ENCODE measurements around the gene XRCC1. TPM values are rescaled to one million over a fixed set of nuclear protein-coding genes. Genes with fewer than 3 reads are reported as not detected.

XRCC1 gene
- total and polyA plus RNA-seq, 9 of the 15 experiments (the other 6 are each of a cell fraction or from before 2014, with no cell fraction given) = 1.5 to 36.9 (median 24.9) TPM

GRCh38 chr19:43554317-43554895 lies 20.9 kb downstream of the XRCC1 start:
- ChIA-PET CTCF (ENCODE audit: low intra/inter-chr PET ratio) (interaction anchor here (1.4 to 1.8 kb wide), 2 partner anchors 70 to 98 kb away, joined by 4 to 7 read pairs; no protein-coding TSS in a partner anchor), POLR2A (interaction anchor here (0.6 to 1.5 kb wide), 4 partner anchors 9 to 98 kb away, joined by 3 to 6 read pairs (median 5); no protein-coding TSS in a partner anchor)
- no peak overlapping the region for H3K4me3 ChIP-seq
- no peaks in the 10 kb centered on the region for H4K20me1 ChIP-seq (replicated peaks; ENCODE audit: control insufficient read depth, insufficient read depth, low read length)
- no peak overlapping the region for H3K9ac ChIP-seq (ENCODE audit: insufficient read depth in 1 of 2, low read depth in 2 of 2, low read length in 2 of 2)
- FAIRE-seq (no peak), DNase-seq (ENCODE audit: extremely low read depth in 1 of 4, low spot score in 3 of 4) (no peak), ATAC-seq (no peak)
- BruUV-seq (replicated peaks) = no TSS peak
- 82% methylated on average over 15 of the region's 15 CpGs for WGBS (ENCODE audit: insufficient coverage, low coverage, missing lambda C conversion rate)
- no peaks in the 10 kb centered on the region for H3K9me1 ChIP-seq (ENCODE audit: control insufficient read depth, insufficient read depth, low read length)
- H3K27ac ChIP-seq (ENCODE audit: extremely low read depth, low read depth, low read length) = no peak overlapping the region
- no peak overlapping the region for H3K4me2 ChIP-seq (ENCODE audit: insufficient read depth, low read length)
- H2AFZ ChIP-seq (ENCODE audit: low read depth, low read length) = no peak overlapping the region
- peaks cover 59% of the 10 kb centered on the region; the same call in 2 of the 3 replicates for H3K36me3 ChIP-seq (ENCODE audit: control insufficient read depth, insufficient read depth, low read length)
- H3K9me3 ChIP-seq (replicated peaks; ENCODE audit: control insufficient read depth, insufficient read depth, low read depth, low read length) = no peaks in the 10 kb centered on the region
- no peaks in the 10 kb centered on the region for H3K79me2 ChIP-seq (ENCODE audit: control insufficient read depth, insufficient read depth, low read length)
- peaks cover 0 to 8% of the 10 kb centered on the region in 2 experiments; a peak in 1 of 5 replicates for H3K4me1 ChIP-seq (replicated peaks in 1 of 2; ENCODE audit: control insufficient read depth in 2 of 2, insufficient read depth in 2 of 2, low read length in 2 of 2)
- in situ Hi-C loops (cut with MboI) = no loop called here
- no peaks in the 10 kb centered on the region for H3K27me3 ChIP-seq (ENCODE audit: control insufficient read depth in 2 of 2, insufficient read depth in 2 of 2, low read length in 2 of 2)
- TF ChIP-seq RBM14 (IDR thresholded peaks at IDR 0.05; ENCODE audit: borderline replicate concordance, insufficient read depth, low read depth, low read length) (no peak), ZNF143 (CRISPR knock-in tag; IDR thresholded peaks at IDR 0.05) (no peak), ZNF316 (IDR thresholded peaks at IDR 0.05) (no peak), GATAD2B (IDR thresholded peaks at IDR 0.05; ENCODE audit: borderline replicate concordance) (no peak), ZMIZ1 (IDR thresholded peaks at IDR 0.05; ENCODE audit: low read depth in 2 of 2, low read length in 2 of 2) (no peak), KHSRP (IDR thresholded peaks at IDR 0.05) (no peak), EHMT2 (IDR thresholded peaks at IDR 0.05) (no peak), TSC22D4 (tag; IDR thresholded peaks at IDR 0.05) (no peak), SNIP1 (IDR thresholded peaks at IDR 0.05; ENCODE audit: low read depth) (no peak), ZNF280A (IDR thresholded peaks at IDR 0.05; ENCODE audit: low read depth, partially characterized antibody) (no peak), XRCC5 (IDR thresholded peaks at IDR 0.05; ENCODE audit: low read depth, low read length) (no peak), ZNF263 (CRISPR knock-in tag; IDR thresholded peaks at IDR 0.05; ENCODE audit: borderline replicate concordance) (no peak), MAFG (tag; conservative IDR thresholded peaks at IDR 0.05) (no peak), POLR2AphosphoS2 (IDR thresholded peaks at IDR 0.05; ENCODE audit: low read length) (no peak)
- intact Hi-C loops (cut with micrococcal nuclease) = loop anchor here (10.0 kb wide), 1 partner anchor 70 kb away; no protein-coding TSS in a partner anchor
